Keratinocyte (primary cell): ENCODE results near the gene CDH22. TPM values are rescaled to one million over a fixed set of nuclear protein-coding genes. Genes with fewer than 3 reads are reported as not detected.

Experiments used
- DNase-seq: peaks from one replicate; pipeline ENCODE4 v3.0.0-alpha.2; 2011; ENCODE audit warnings: low read depth, missing footprints, low spot score
- FAIRE-seq: peaks from 2 replicates; lab custom pipeline; 2011; peaks lifted over from hg19 to GRCh38; lab: Jason Lieb, UNC
- H2AFZ ChIP-seq: 2 replicates; pipeline ENCODE4 v1.6.0; 2012; ENCODE audit warnings: low read length, control low read depth, inconsistent platforms; ENCODE audit not compliant: control insufficient read depth
- H3K27ac ChIP-seq: 2 replicates; pipeline ENCODE4 v1.5.1; 2011; ENCODE audit warnings: low read length; ENCODE audit not compliant: control insufficient read depth, insufficient read depth
- H3K27me3 ChIP-seq: 3 replicates; pipeline ENCODE4 v1.6.0; 2011; ENCODE audit warnings: low read length; ENCODE audit not compliant: control insufficient read depth, insufficient read depth; ENCODE audit errors: extremely low read depth
- H3K36me3 ChIP-seq, 2 experiments: 2 replicates in 1 of 2; 3 replicates in 1 of 2; pipeline ENCODE4 v1.5.1; 2011; ENCODE audit warnings: low read length in 2 of 2, mild to moderate bottlenecking in 1 of 2; ENCODE audit not compliant: control insufficient read depth in 2 of 2, insufficient read depth in 2 of 2; ENCODE audit errors: extremely low read depth in 1 of 2
- H3K4me1 ChIP-seq: 3 replicates; pipeline ENCODE4 v1.5.1; 2011; ENCODE audit warnings: low read length; ENCODE audit not compliant: control insufficient read depth, insufficient read depth; ENCODE audit errors: extremely low read depth
- H3K4me2 ChIP-seq: 3 replicates; pipeline ENCODE4 v1.6.0; 2011; ENCODE audit warnings: low read depth, low read length; ENCODE audit not compliant: control insufficient read depth, insufficient read depth; ENCODE audit errors: extremely low read depth
- H3K4me3 ChIP-seq, 3 experiments: fragments of 200-600 bp in 1 of 3; sonication (generic) in 1 of 3; 2 replicates in 2 of 3; 3 replicates in 1 of 3; pipeline ENCODE4 v1.5.1; 2011 to 2016; ENCODE audit warnings: low read length in 3 of 3, mild to moderate bottlenecking in 3 of 3, control low read depth in 2 of 3, inconsistent platforms in 1 of 3, low read depth in 1 of 3, mixed read lengths in 1 of 3, mixed run types in 1 of 3, moderate library complexity in 1 of 3; ENCODE audit not compliant: control insufficient read depth in 2 of 3, insufficient read depth in 2 of 3; ENCODE audit errors: extremely low read depth in 1 of 3
- H3K79me2 ChIP-seq: 2 replicates; pipeline ENCODE4 v1.6.0; 2012; ENCODE audit warnings: low read length; ENCODE audit not compliant: control insufficient read depth, insufficient read depth
- H3K9ac ChIP-seq: 3 replicates; pipeline ENCODE4 v1.6.0; 2011; ENCODE audit warnings: low read length; ENCODE audit not compliant: control insufficient read depth, insufficient read depth; ENCODE audit errors: extremely low read depth
- H3K9me1 ChIP-seq: 3 replicates; pipeline ENCODE4 v1.6.0; 2011; ENCODE audit warnings: low read length; ENCODE audit not compliant: control insufficient read depth, insufficient read depth; ENCODE audit errors: extremely low read depth
- H3K9me3 ChIP-seq: 2 replicates; pipeline ENCODE4 v1.5.1; 2012; ENCODE audit warnings: low read depth, low read length; ENCODE audit not compliant: control insufficient read depth
- H4K20me1 ChIP-seq: 3 replicates; pipeline ENCODE4 v1.6.0; 2011; ENCODE audit warnings: low read length; ENCODE audit not compliant: control insufficient read depth, insufficient read depth; ENCODE audit errors: extremely low read depth
- EZH2 ChIP-seq: IDR thresholded peaks from one replicate; pipeline ENCODE4 v1.6.1; 2012; ENCODE audit warnings: inconsistent platforms, mild to moderate bottlenecking, low read length, moderate library complexity
- dilution Hi-C: fragments of 300-500 bp; cut with MboI; formaldehyde crosslinking; loops from one replicate; pipeline ENCODE4 v1.7.0; 2020; ENCODE audit warnings: low sequenced_read_pairs; ENCODE audit not compliant: extremely low pct_ligation_motif_present
- polyA plus RNA-seq, 5 experiments: library from polyadenylated mRNA; depleted of rRNA in 3 of 5; stranded (reverse) in 3 of 5; stranded (forward) in 1 of 5; unstranded in 1 of 5; fragments of >200 nt; gene quantifications; 1 replicate in 1 of 5; 2 replicates in 3 of 5; 3 replicates in 1 of 5; pipeline versions ENCODE4 v1.2.1 to v1.2.3, GENCODE V29; 2011 to 2012; ENCODE audit warnings: missing spikeins in 2 of 5, low read depth in 1 of 5, low replicate concordance in 1 of 5
- TF ChIP-seq, protein P1 (sequence below), 3 experiments: IDR thresholded peaks in 1 of 3; conservative IDR thresholded peaks in 1 of 3; optimal IDR thresholded peaks in 1 of 3; 2 replicates in 2 of 3; 3 replicates in 1 of 3; pipeline versions ENCODE3 to v1.5.1; 2011; ENCODE audit warnings: low read length in 3 of 3, mild to moderate bottlenecking in 3 of 3, moderate library complexity in 2 of 3, control low read depth in 1 of 3, inconsistent platforms in 1 of 3; ENCODE audit not compliant: insufficient read depth in 2 of 3; ENCODE audit errors: extremely low read depth in 1 of 3

Gene CDH22
- polyA plus RNA-seq, 1 donor (not counting 4 experiments of a cell fraction or from before 2014, with no cell fraction given) = not detected

DNA sequence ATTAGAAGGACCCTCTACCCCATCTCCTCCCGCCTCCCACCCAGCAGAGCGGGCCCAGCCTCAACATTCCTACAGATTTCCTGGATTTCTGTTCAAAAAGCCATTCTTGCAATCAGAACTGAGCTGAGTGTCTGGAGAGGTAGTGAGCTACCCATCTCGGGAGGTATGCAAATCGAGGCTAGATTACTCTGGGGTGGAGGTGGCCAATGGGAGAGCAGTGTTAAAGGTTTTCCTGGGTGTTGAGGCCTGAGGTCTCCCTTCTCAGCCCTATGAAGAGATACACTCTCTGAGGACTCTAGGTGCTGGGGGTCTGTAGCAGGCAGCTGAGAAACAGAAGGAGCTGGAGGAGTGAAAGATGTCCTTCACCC, 133.2 kb downstream of the CDH22 start:
- no peak for TF ChIP-seq EZH2
- TF ChIP-seq, protein P1, sequence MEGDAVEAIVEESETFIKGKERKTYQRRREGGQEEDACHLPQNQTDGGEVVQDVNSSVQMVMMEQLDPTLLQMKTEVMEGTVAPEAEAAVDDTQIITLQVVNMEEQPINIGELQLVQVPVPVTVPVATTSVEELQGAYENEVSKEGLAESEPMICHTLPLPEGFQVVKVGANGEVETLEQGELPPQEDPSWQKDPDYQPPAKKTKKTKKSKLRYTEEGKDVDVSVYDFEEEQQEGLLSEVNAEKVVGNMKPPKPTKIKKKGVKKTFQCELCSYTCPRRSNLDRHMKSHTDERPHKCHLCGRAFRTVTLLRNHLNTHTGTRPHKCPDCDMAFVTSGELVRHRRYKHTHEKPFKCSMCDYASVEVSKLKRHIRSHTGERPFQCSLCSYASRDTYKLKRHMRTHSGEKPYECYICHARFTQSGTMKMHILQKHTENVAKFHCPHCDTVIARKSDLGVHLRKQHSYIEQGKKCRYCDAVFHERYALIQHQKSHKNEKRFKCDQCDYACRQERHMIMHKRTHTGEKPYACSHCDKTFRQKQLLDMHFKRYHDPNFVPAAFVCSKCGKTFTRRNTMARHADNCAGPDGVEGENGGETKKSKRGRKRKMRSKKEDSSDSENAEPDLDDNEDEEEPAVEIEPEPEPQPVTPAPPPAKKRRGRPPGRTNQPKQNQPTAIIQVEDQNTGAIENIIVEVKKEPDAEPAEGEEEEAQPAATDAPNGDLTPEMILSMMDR (optimal IDR thresholded peaks at IDR 0.05 in 1 of 3, IDR thresholded peaks at IDR 0.05 in 1 of 3, conservative IDR thresholded peaks at IDR 0.05 in 1 of 3; ENCODE audit: extremely low read depth in 1 of 3, insufficient read depth in 2 of 3, low read length in 3 of 3) = no peak
- DNase-seq (no peak), FAIRE-seq (no peak)
- H4K20me1 ChIP-seq = no peaks in the 10 kb centered on the region
- no peaks in the 10 kb centered on the region for H3K79me2 ChIP-seq
- H3K36me3 ChIP-seq = no peaks in the 10 kb centered on the region
- no peak overlapping the region for H3K4me2 ChIP-seq
- no peaks in the 10 kb centered on the region for H3K4me1 ChIP-seq
- no peak overlapping the region for H3K9ac ChIP-seq
- H2AFZ ChIP-seq = no peak overlapping the region
- H3K27me3 ChIP-seq = peaks cover 40% of the 10 kb centered on the region
- H3K4me3 ChIP-seq = no peak overlapping the region
- dilution Hi-C loops = no loop called here
- no peak overlapping the region for H3K27ac ChIP-seq
- H3K9me1 ChIP-seq = no peaks in the 10 kb centered on the region
- no peaks in the 10 kb centered on the region for H3K9me3 ChIP-seq

- Histone ChIP-seq H3K4me2 (no peak overlapping the region), H3K4me1 (no peaks in the 10 kb centered on the region), H2AFZ (peak overlapping the region; percentile 5), H4K20me1 (no peaks in the 10 kb centered on the region), H3K9ac (no peak overlapping the region), H3K4me3 (no peak overlapping the region), H3K79me2 (no peaks in the 10 kb centered on the region), H3K9me1 (no peaks in the 10 kb centered on the region), H3K9me3 (no peaks in the 10 kb centered on the region), H3K36me3 (no peaks in the 10 kb centered on the region), H3K27ac (no peak overlapping the region), H3K27me3 (peaks cover 40% of the 10 kb centered on the region)
- FAIRE-seq (no peak), DNase-seq (no peak)
- dilution Hi-C loops = no loop called here
- TF ChIP-seq EZH2 = no peak
- TF ChIP-seq, protein P1 (optimal IDR thresholded peaks at IDR 0.05 in 1 of 3, IDR thresholded peaks at IDR 0.05 in 1 of 3, conservative IDR thresholded peaks at IDR 0.05 in 1 of 3; ENCODE audit: extremely low read depth in 1 of 3, insufficient read depth in 2 of 3, low read length in 3 of 3) = peak; percentile 19 to 82 (median 82)
Measured at GRCh38 chr20:46174469-46175126, 133.7 kb downstream of the CDH22 start.
